Upper lobe of right lung (tissue), 1 donor: ENCODE data around the gene IFI35. TPM values are rescaled to one million over a fixed set of nuclear protein-coding genes. Genes with fewer than 3 reads are reported as not detected.

Experiments used
- ATAC-seq: fragments of 200-7000 bp; cut with Tn5 transposase; one replicate; pipeline ENCODE4 v1.9.1; 2020; ENCODE audit warnings: mild to moderate bottlenecking, moderate library complexity
- DNase-seq: peaks from one replicate; pipeline ENCODE4 v3.0.0-alpha.2; 2020
- H3K27ac ChIP-seq: fragments of 200-600 bp; one replicate; pipeline ENCODE4 v1.8.0; 2022
- H3K27me3 ChIP-seq: fragments of 200-600 bp; one replicate; pipeline ENCODE4 v1.8.0; 2022; ENCODE audit warnings: mild to moderate bottlenecking
- H3K36me3 ChIP-seq: fragments of 200-600 bp; one replicate; pipeline ENCODE4 v1.8.0; 2022
- H3K4me1 ChIP-seq: fragments of 200-600 bp; one replicate; pipeline ENCODE4 v1.8.0; 2022
- H3K4me3 ChIP-seq: fragments of 200-600 bp; one replicate; pipeline ENCODE4 v1.8.0; 2022; ENCODE audit warnings: mild to moderate bottlenecking
- H3K9me3 ChIP-seq: fragments of 200-600 bp; one replicate; pipeline ENCODE4 v1.8.0; 2022
- intact Hi-C: fragments of 100-400 bp; cut with DNase I; formaldehyde crosslinking; loops from one replicate; pipeline ENCODE4 v1.11.0; 2022
- total RNA-seq: library from RNA; stranded (reverse); fragmentation: NEBNext Ultra II Directional; extraction: Animal tissue kit (Norgen Biotek cat#: 25700); gene quantifications from one replicate; pipeline ENCODE4 v1.2.1, GENCODE V29; 2021
- TF ChIP-seq, protein P1 (sequence below): fragments of 200-600 bp; IDR thresholded peaks from one replicate; pipeline ENCODE4 v1.8.0; 2022; ENCODE audit warnings: antibody characterized with exemption
- donor health status: DM: no; HTN: yes; CAD: no; lungs with severe emphysema.

Gene IFI35
- total RNA-seq, 1 donor from 2014 or later, result 47.7 TPM

DNA sequence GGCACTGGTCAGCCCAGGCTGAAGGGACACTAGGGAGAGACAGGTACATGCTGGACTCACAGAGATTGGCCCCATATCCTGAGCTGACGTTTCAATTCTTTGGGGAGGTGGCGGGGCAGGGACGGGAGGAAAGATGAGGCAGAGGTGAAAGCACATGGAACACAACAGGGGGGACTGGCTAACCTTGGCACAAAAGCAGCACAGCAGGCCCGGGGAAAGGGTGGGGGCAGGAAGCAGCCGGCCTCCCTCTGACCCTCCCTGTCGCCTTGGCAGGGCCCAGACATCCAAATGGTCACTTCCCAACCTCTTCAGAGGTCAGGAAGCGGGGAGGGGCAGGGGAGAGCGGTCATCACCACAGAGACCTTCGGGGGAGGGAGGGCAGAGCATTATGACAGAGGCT is 9.0 kb downstream of the IFI35 start:
- Histone ChIP-seq H3K36me3 (peaks cover 64% of the 10 kb centered on the region), H3K27ac (peak overlapping the region; percentile 65), H3K4me1 (peaks cover 44% of the 10 kb centered on the region), H3K27me3 (no peaks in the 10 kb centered on the region), H3K4me3 (no peak overlapping the region), H3K9me3 (no peaks in the 10 kb centered on the region)
- peak; percentile 61 for ATAC-seq
- DNase-seq, result no peak
- intact Hi-C loops, result no loop called here
- TF ChIP-seq, protein P1, sequence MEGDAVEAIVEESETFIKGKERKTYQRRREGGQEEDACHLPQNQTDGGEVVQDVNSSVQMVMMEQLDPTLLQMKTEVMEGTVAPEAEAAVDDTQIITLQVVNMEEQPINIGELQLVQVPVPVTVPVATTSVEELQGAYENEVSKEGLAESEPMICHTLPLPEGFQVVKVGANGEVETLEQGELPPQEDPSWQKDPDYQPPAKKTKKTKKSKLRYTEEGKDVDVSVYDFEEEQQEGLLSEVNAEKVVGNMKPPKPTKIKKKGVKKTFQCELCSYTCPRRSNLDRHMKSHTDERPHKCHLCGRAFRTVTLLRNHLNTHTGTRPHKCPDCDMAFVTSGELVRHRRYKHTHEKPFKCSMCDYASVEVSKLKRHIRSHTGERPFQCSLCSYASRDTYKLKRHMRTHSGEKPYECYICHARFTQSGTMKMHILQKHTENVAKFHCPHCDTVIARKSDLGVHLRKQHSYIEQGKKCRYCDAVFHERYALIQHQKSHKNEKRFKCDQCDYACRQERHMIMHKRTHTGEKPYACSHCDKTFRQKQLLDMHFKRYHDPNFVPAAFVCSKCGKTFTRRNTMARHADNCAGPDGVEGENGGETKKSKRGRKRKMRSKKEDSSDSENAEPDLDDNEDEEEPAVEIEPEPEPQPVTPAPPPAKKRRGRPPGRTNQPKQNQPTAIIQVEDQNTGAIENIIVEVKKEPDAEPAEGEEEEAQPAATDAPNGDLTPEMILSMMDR, result no peak

- no peaks in the 10 kb centered on the region for H3K27me3 ChIP-seq
- DNase-seq, result no peak
- H3K27ac ChIP-seq, result peak overlapping the region; percentile 40
- H3K4me1 ChIP-seq, result peaks cover 48% of the 10 kb centered on the region
- no peak for ATAC-seq
- peaks cover 64% of the 10 kb centered on the region for H3K36me3 ChIP-seq
- no peaks in the 10 kb centered on the region for H3K9me3 ChIP-seq
- TF ChIP-seq, protein P1, result no peak
- H3K4me3 ChIP-seq, result no peak overlapping the region
- intact Hi-C loops, result no loop called here
Measured at GRCh38 chr17:43016216-43016615, 9.6 kb downstream of the IFI35 start.

GRCh38 chr17:43018008-43018853 is 11.6 kb downstream of the IFI35 start:
- intact Hi-C loops, result no loop called here
- DNase-seq (no peak), ATAC-seq (no peak)
- Histone ChIP-seq H3K4me3 (no peak overlapping the region), H3K9me3 (no peaks in the 10 kb centered on the region), H3K27ac (no peak overlapping the region), H3K4me1 (peaks cover 52% of the 10 kb centered on the region), H3K27me3 (no peaks in the 10 kb centered on the region), H3K36me3 (peaks cover 50% of the 10 kb centered on the region)
- TF ChIP-seq, protein P1, result no peak

- intact Hi-C loops, result no loop called here
- no peaks in the 10 kb centered on the region for H3K9me3 ChIP-seq
- peak overlapping the region; percentile 88 for H3K27ac ChIP-seq
- peaks cover 53% of the 10 kb centered on the region for H3K4me1 ChIP-seq
- no peaks in the 10 kb centered on the region for H3K27me3 ChIP-seq
- peaks cover 43% of the 10 kb centered on the region for H3K36me3 ChIP-seq
- no peak for DNase-seq
- no peak for ATAC-seq
- H3K4me3 ChIP-seq, result no peak overlapping the region
- TF ChIP-seq, protein P1, result no peak
Measured at GRCh38 chr17:43018932-43019331, 12.3 kb downstream of the IFI35 start.

DNA sequence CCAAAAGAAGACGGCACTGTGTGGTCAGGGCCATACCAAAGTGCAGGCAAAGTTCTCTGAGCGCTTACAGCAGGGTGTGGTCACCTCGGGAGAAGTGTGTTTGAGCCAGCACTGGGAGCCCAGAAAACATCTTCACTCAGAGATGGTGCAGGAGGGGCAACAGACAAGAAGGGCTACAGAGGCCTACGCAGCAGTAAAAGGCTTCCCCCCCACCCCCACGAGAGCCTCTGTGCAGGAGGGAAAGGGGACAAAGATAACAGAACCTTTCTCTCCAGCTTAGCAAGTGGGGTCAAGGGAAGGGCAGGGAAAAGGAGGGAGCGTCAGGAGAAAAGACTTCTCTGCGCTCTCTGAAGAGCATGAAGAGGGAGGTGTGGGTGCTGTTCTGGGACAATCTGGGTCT is 12.8 kb downstream of the IFI35 start:
- DNase-seq (no peak), ATAC-seq (no peak)
- Histone ChIP-seq H3K4me1 (peaks cover 53% of the 10 kb centered on the region), H3K9me3 (no peaks in the 10 kb centered on the region), H3K36me3 (peaks cover 38% of the 10 kb centered on the region), H3K27me3 (no peaks in the 10 kb centered on the region), H3K27ac (peak overlapping the region; percentile 88), H3K4me3 (no peak overlapping the region)
- intact Hi-C loops, result no loop called here
- TF ChIP-seq, protein P1, result no peak
